Body of pancreas (tissue), 4 donors: ENCODE results near the gene NUP93. TPM values are rescaled to one million over a fixed set of nuclear protein-coding genes. Genes with fewer than 3 reads are reported as not detected.

Experiments used
- ATAC-seq: fragments of 150-250 bp; one replicate; pipeline ENCODE4 v1.9.1; 2016
- DNase-seq, 4 donors: peaks; one replicate each; pipeline ENCODE4 v3.0.0-alpha.2; 2019
- H3K27ac ChIP-seq, 4 donors: fragments of 200-600 bp; sonication (generic); 1 replicate in 3 of 4; 2 replicates in 1 of 4; pipeline versions ENCODE4 v1.5.1 to v1.6.1; 2016 to 2019; ENCODE audit warnings: mild to moderate bottlenecking in 1 of 4, mixed read lengths in 1 of 4, moderate library complexity in 1 of 4
- H3K27me3 ChIP-seq, 2 donors: fragments of 200-600 bp; sonication (generic); one replicate each; pipeline ENCODE4 v1.6.0; 2016; ENCODE audit warnings: mild to moderate bottlenecking in 1 of 2
- H3K36me3 ChIP-seq, 2 donors: fragments of 200-600 bp; sonication (generic); replicated peaks in 1 of 2; 2 replicates each; pipeline ENCODE4 v1.5.1; 2016; ENCODE audit warnings: low read depth in 2 of 2; ENCODE audit not compliant: insufficient read depth in 1 of 2
- H3K4me1 ChIP-seq: fragments of 200-600 bp; sonication (generic); one replicate; pipeline ENCODE4 v1.6.0; 2016
- H3K4me3 ChIP-seq, 2 donors: fragments of 200-600 bp; sonication (generic); 1 replicate in 1 of 2; 2 replicates in 1 of 2; pipeline ENCODE4 v1.5.1; 2016 to 2019
- H3K9me3 ChIP-seq, 3 donors: fragments of 200-600 bp; sonication (generic); 1 replicate in 2 of 3; 2 replicates in 1 of 3; pipeline ENCODE4 v1.5.1; 2016
- CTCF ChIP-seq, 7 experiments: fragments of 450-650 bp in 4 of 7; fragments of 200-600 bp in 3 of 7; sonication (generic) in 3 of 7; IDR thresholded peaks; one replicate each; pipeline ENCODE4 v1.5.1; 2016 to 2019; ENCODE audit warnings: antibody characterized with exemption in 7 of 7
- POLR2A ChIP-seq, 3 donors: fragments of 450-650 bp; IDR thresholded peaks; one replicate each; pipeline ENCODE4 v1.6.1; 2016; ENCODE audit warnings: antibody characterized with exemption in 3 of 3, mild to moderate bottlenecking in 2 of 3
- WGBS, 2 donors: methylation state at CpG; one replicate each; pipeline ENCODE4 v1.1.5; 2017; 5-methylcytosine and 5-hydroxymethylcytosine counted together
- intact Hi-C: fragments of 100-400 bp; cut with DNase I; formaldehyde crosslinking; loops from one replicate; pipeline ENCODE4 v1.15.1; 2023
- total RNA-seq, 2 donors: library from RNA; depleted of rRNA; stranded (reverse); fragments of >200 nt; gene quantifications; one replicate each; pipeline ENCODE4 v1.1.0, GENCODE V29; 2016

The NUP93 gene
- total RNA-seq, 2 donors from 2014 or later = 12.2 to 19.1 TPM

- Histone ChIP-seq H3K9me3 (no peaks in the 10 kb centered on the region), H3K36me3 (no peaks in the 10 kb centered on the region), H3K4me3 (no peak overlapping the region), H3K27ac (peak overlapping the region; percentile 48 to 82 (median 73)), H3K27me3 (no peaks in the 10 kb centered on the region), H3K4me1 (peaks cover 45% of the 10 kb centered on the region)
- no peak for TF ChIP-seq CTCF (IDR thresholded peaks at IDR 0.05)
- peak in 2 of 3 donors; percentile 16 to 34 for TF ChIP-seq POLR2A (IDR thresholded peaks at IDR 0.05)
- 40 to 42% methylated on average over 11 of the region's 11 CpGs for WGBS, 2 donors
- ATAC-seq (peak; percentile 47), DNase-seq (peak in 3 of 4 donors; percentile 49 to 60 (median 56))
- intact Hi-C loops = no loop called here
These were observed 118.4 kb downstream of the NUP93 start for GRCh38 chr16:56848029-56848936.

- Histone ChIP-seq H3K4me1 (peaks cover 45% of the 10 kb centered on the region), H3K27ac (peak overlapping the region; percentile 48 to 82 (median 73))
- ATAC-seq = no peak
These were observed 119.2 kb downstream of the NUP93 start for GRCh38 chr16:56848955-56849689.

GRCh38 chr16:56849690-56850680 is 120.1 kb downstream of the NUP93 start:
- Histone ChIP-seq H3K27me3 (no peaks in the 10 kb centered on the region), H3K36me3 (no peaks in the 10 kb centered on the region), H3K4me1 (peaks cover 45% of the 10 kb centered on the region), H3K27ac (peak overlapping the region; percentile 48 to 82 (median 73)), H3K4me3 (no peak overlapping the region), H3K9me3 (no peaks in the 10 kb centered on the region)
- intact Hi-C loops = no loop called here
- TF ChIP-seq POLR2A (IDR thresholded peaks at IDR 0.05) (peak in 2 of 3 donors; percentile 46 to 64), CTCF (IDR thresholded peaks at IDR 0.05) (no peak)
- ATAC-seq (peak; percentile 70), DNase-seq (no peak)
- WGBS, 2 donors = 66 to 74% methylated on average over 10 to 11 of the region's 11 CpGs

More at GRCh38 chr16:56848955-56849689, 119.2 kb downstream of the NUP93 start:
- H3K9me3 ChIP-seq = no peaks in the 10 kb centered on the region
- TF ChIP-seq POLR2A (IDR thresholded peaks at IDR 0.05) = no peak
- no peak for TF ChIP-seq CTCF (IDR thresholded peaks at IDR 0.05)
- no peaks in the 10 kb centered on the region for H3K36me3 ChIP-seq
- H3K27me3 ChIP-seq = no peaks in the 10 kb centered on the region
- H3K4me3 ChIP-seq = no peak overlapping the region
- DNase-seq = no peak
- 25 to 30% methylated on average over 4 to 7 of the region's 7 CpGs for whole genome bisulfite sequencing, 2 donors
- intact Hi-C loops = no loop called here

GRCh38 chr16:56851671-56852400 is 121.9 kb downstream of the NUP93 start:
- no peak overlapping the region for H3K4me3 ChIP-seq
- no peak for DNase-seq
- no peaks in the 10 kb centered on the region for H3K9me3 ChIP-seq
- H3K36me3 ChIP-seq = no peaks in the 10 kb centered on the region
- H3K27me3 ChIP-seq = no peaks in the 10 kb centered on the region
- WGBS, 2 donors = 61 to 66% methylated on average over 8 of the region's 8 CpGs
- TF ChIP-seq CTCF (IDR thresholded peaks at IDR 0.05) = peak in 4 of 7 experiments; percentile 17 to 34 (median 26)
- no peak for TF ChIP-seq POLR2A (IDR thresholded peaks at IDR 0.05)
- peaks cover 45% of the 10 kb centered on the region for H3K4me1 ChIP-seq
- H3K27ac ChIP-seq = peak overlapping the region in 3 of 4 donors; percentile 12 to 82 (median 78)
- intact Hi-C loops = no loop called here
- ATAC-seq = no peak
